Measurements from ENCODE around the gene FMO3.

Gene FMO3

GRCh38 chr1:171090604-171091003 is at the start of gene FMO3:
Gene FMO3, plus strand, starts transcription at chr1:171090905. Its CDS starts 1,754 bp downstream, at chr1:171092659.
- DNase-seq = no peak

DNA sequence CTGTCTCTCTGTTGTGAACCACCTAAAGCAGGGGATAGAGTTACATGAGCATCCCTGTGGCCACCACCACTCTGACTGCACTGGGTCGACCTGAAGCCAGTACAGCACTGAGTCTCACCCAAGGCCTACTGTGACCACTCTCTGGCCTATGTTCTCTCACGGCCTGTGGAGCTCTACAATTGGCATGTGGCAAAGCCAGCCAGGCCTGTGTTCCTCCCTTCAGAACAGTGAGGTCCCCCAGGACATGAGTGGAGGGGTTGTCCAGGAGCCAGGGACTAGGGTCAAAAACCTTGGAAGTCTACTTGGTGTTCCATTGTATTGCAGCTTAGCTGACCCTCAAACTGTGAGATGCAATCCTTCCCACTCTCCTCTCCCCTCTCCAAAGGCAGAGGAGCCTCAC is 42.7 kb upstream of the FMO3 start:
- no peak for DNase-seq

DNA sequence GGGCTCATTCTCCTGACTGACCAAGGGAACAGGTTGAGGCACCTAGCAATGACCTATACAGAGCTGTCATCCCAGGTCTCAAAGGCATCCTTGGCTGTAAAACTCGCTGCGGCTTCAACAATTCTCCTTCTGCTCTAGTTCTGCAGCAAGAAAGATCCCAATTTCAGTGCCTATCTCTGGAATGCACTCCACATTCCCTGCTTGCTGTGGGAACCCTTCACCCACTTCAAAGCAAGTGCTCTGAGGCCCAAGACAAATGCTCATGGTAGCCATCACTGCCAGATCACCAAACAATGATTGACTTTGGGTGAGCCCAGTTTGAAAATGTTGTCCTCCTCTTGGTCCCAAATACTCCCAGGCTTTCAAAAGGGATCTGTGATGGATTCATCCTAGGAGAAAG is 37.7 kb upstream of the FMO3 start:
- DNase-seq = no peak

DNA sequence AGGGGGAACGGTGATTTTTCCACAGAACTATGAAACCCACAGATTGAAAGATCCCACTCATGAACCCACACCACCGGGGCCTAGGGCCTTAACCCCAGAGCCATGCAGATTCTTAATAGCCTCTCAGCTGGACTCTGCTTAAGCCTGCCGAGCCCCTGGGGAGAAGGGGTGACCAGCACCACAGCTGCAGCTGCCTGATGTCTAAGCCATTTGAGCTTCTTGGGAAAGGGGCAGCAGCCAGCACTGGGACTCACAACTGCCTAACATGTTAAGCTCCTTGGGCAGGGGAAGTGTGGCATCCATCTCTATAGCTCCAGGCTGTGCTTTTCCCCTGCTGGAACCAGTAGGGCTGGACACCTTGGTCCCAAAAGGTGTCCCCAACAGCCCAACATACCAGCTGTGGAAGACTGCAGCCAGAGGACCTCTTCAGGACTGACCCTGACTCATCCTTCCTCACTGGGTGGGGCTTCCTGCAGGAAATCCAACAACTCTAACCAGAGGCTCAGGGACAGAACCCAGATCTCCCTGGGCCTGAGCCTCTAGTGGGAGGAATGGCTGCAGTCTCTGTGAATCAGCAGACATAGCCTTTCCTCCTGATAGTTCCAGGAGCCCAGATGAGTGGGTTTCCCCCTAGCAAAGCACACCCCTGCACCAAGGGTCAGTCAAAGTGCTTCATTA is 34.6 kb upstream of the FMO3 start:
- DNase-seq = no peak

DNA sequence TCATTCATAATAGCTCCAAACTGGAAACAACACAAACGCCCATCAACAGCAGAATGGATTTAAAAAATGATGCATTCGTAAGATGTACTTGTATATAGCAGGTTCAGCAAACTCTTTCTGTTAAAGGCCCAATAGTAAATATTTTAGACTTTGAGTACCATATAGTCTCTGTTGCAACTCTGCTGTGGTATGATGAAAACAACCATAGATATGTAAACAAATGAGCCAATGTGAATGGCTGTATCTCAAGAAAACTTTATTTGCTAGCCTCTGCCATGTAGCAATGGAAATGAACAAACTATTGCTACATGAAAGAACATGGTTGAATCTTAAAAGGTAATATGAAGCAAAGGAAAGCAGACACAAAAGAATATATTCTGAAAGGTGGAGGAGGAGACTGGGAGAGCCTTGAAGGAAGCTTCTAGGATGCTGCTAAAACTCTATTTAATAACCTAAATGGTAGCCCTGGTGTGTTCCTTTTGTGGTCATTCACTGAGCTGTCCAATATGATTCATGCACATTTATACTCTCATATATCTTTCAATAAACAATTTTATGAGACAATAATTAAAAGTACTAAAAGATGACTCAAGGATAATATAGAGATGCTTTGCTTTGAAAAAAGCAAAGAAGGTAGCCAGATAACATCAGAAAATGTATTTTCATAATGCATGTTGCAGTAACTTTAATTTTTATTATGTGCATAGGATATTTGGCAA is 29.1 kb upstream of the FMO3 start:
- no peak for DNase-seq

- DNase-seq = no peak
These were observed 27.8 kb upstream of the FMO3 start for GRCh38 chr1:171062902-171063301.

- DNase-seq = no peak
These were observed 15.7 kb upstream of the FMO3 start for GRCh38 chr1:171075041-171075440.

DNA sequence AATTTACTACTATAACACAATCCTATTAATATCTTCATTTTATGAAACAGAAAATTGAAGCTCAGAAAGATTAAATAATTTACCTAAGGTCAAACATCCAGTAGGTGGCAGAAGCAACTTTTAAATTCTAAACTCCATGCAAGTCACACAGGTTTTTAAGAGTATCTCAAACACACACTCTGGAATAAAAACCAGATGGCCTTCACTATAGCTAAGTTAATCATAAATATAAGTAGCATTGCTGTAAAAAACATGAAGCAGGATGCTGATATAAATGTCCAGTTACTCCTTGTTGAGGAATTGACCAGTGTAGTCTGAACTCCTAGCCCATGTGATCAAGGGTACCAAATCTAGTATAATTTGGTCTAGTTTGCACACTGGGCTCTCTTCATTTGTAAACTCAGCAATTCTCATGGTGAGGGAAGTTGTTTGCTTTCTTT is 9.4 kb upstream of the FMO3 start:
- no peak for DNase-seq

DNA sequence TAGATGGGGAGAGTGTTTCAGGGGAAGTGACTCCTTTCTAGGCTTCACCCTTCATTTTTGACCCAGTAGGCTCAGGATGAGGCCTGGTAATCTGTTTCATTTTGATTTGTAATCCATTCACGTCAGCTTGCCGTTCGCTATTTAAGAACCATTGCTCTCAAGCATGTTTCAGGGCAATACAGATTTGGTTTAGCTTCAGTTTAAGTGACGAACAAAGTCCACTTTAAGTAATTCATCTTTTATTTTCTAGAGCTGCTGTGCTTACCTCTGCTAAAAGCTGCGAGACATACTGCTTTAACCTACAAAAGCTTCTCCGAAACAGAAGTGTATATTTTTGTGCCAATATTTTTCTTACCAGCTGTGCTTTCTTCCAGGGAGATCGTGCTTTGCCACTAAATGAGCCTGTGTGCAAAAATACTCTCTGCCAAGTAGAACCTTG is 8.9 kb upstream of the FMO3 start:
- DNase-seq = no peak

GRCh38 chr1:171082606-171083005 is 8.1 kb upstream of the FMO3 start:
- no peak for DNase-seq

DNA sequence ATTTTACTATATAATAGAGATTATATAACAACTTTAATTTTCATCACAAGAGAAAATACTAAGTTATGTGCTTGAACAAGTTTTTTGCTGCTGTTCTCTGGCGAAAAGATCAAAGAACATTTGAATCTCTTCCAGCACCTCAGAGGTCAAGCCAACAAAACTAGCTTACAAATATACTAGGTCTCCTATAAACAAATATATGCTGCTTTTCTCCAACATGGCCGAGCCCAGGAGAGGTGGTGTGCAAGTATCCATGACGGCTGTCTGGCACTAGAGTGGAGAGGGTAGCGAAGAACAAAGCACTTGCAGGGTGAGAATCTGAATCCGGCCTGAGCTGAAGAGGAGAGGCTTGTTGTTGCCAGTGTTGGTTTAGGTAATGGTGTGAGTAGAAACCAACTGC is 7.5 kb upstream of the FMO3 start:
- no peak for DNase-seq

DNA sequence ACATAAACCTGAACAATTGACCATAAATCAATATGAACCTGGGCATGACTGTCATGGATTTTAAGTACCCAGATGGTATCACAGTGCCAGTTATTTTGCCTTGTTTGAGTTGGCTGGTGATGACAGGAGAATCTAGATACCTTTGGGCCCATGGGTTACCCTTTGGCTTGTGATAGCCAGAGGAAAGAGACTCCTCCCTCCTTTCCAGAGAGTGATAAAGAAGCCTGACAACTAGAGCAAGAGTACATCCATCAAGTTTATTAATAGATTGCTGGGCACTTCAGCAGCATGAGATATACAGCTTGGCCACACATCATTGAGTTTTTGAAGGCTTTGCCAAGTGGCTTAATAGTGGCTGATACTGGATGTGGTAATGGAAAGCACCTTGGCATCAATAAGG is 6.6 kb upstream of the FMO3 start:
- no peak for DNase-seq

- no peak for DNase-seq
These were observed 5.8 kb upstream of the FMO3 start for GRCh38 chr1:171084870-171085269.

DNA sequence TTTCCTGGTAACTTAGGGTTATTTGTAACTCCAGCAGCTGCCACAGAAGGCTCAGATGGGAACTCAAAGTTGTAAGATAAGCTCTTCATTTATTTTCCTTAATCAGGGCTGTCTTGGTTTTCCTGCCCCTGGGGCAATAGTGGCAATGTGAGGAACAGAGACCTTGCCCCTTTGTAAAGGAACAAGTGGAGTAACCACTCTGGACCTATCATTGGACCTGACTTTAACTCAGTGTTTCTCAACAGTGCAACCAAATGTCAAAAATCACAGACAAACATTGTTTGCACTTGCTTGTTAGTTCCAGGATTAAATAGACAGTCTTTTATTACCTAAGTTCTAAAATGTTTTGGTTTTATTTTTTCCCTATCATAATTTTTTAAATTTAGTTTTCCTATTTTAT is 2.8 kb upstream of the FMO3 start:
- DNase-seq = no peak

DNA sequence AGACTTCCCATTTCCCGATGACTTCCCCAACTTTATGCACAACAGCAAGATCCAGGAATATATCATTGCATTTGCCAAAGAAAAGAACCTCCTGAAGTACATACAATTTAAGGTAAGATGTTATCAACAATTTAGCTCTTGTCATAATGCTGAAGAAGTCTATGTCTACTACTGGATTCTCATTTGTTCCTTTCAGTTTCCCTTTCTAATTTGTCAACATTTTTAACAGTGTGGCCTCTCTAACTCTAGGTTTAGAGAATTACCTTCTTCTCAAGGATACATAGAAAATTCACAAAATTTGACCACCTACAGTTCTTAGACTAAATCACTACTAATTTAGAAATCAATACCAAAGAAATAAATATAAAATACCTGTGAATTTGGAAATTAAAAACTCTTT is 13.2 kb downstream of the FMO3 start:
- no peak for DNase-seq

- DNase-seq = no peak
These were observed 16.7 kb downstream of the FMO3 start for GRCh38 chr1:171107262-171107940.

DNA sequence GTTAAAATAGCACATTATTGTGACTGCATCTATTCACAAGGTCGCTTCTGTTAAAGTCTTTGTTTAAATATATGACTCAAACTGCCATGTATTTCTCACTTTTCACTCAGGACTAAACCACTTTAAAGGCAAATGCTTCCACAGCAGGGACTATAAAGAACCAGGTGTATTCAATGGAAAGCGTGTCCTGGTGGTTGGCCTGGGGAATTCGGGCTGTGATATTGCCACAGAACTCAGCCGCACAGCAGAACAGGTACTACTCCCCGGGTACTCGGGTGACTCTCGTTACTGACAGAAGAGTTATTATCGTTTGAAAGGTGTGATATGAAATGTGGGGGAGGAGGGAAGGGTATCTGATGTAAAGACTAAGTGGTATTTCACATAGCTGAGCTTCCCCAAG is 17.3 kb downstream of the FMO3 start:
- DNase-seq = no peak

GRCh38 chr1:171109966-171110365 is 19.3 kb downstream of the FMO3 start:
- DNase-seq = no peak

- no peak for DNase-seq
These were observed 20.1 kb downstream of the FMO3 start for GRCh38 chr1:171110621-171111326.

GRCh38 chr1:171112119-171112518 is 21.4 kb downstream of the FMO3 start:
- DNase-seq = no peak

GRCh38 chr1:171113382-171113781 is 22.7 kb downstream of the FMO3 start:
- no peak for DNase-seq

DNA sequence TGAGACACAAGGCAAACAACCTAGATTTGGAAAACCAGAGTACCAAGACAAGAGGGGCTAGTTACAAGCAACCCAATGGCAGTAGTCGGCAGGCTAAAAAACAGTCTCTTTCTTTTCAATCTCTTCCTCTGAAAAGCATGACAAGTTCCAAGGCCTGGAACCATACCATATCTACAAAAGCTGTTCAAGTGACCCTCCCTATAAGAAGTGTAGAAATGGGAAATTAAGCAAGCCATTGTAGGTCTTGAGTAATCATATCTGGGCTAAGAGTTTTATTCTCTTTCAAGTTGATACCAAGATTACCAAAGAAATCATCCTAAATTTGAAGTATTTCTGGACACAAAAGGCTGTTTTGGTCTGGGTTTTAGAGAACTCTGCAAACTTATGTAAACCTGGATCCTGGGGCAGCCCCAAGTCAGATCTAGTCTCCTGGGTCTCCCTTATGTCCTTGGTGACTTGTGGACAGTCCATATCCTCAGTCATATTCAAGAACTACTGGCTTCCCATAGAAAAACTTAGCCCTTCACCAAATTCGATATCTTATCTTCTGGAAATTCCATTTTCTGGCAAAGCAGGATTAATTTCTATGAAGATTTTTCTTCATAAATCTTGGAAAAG is 24.7 kb downstream of the FMO3 start:
- DNase-seq = no peak

GRCh38 chr1:171116676-171117075 is 26.0 kb downstream of the FMO3 start:
- no peak for DNase-seq

All from suppressor macrophage treated with lipopolysaccharide for 4 hours (primary cell).